Smooth muscle cell (in vitro differentiated cells): ENCODE measurements around the gene TMEM132D. TPM values are rescaled to one million over a fixed set of nuclear protein-coding genes. Genes with fewer than 3 reads are reported as not detected.

Source experiments
- DNase-seq: peaks from one replicate; lab custom pipeline; 2025; ENCODE audit not compliant: unreplicated experiment; lab: John Stamatoyannopoulos, UW
- H2AFZ ChIP-seq: fragments of 200-600 bp; sonication (generic); 2 replicates; pipeline ENCODE4 v1.6.0; 2016; ENCODE audit warnings: antibody characterized with exemption, low read depth, mild to moderate bottlenecking
- H3F3A ChIP-seq: fragments of 200-600 bp; sonication (generic); 2 replicates; pipeline ENCODE4 v1.6.0; 2017; ENCODE audit warnings: antibody characterized with exemption, low read depth
- H3K27ac ChIP-seq: fragments of 200-600 bp; sonication (generic); 2 replicates; pipeline ENCODE4 v1.5.1; 2016; ENCODE audit warnings: low read depth, mild to moderate bottlenecking
- H3K27me3 ChIP-seq: fragments of 200-600 bp; sonication (generic); 2 replicates; pipeline ENCODE4 v1.6.1; 2016; ENCODE audit warnings: low read depth, mild to moderate bottlenecking
- H3K36me3 ChIP-seq: fragments of 200-600 bp; sonication (generic); 2 replicates; pipeline ENCODE4 v1.5.1; 2016; ENCODE audit warnings: low read depth
- H3K4me1 ChIP-seq: fragments of 200-600 bp; sonication (generic); 2 replicates; pipeline ENCODE4 v1.5.1; 2016; ENCODE audit warnings: low read depth
- H3K4me2 ChIP-seq: fragments of 200-600 bp; sonication (generic); 2 replicates; pipeline ENCODE4 v1.6.0; 2016; ENCODE audit warnings: mild to moderate bottlenecking
- H3K4me3 ChIP-seq: fragments of 200-600 bp; sonication (generic); 2 replicates; pipeline ENCODE4 v1.5.1; 2016; ENCODE audit warnings: mild to moderate bottlenecking
- H3K79me2 ChIP-seq: fragments of 200-600 bp; sonication (generic); 2 replicates; pipeline ENCODE4 v1.6.0; 2016; ENCODE audit warnings: low read depth, mild to moderate bottlenecking
- H3K9ac ChIP-seq: fragments of 200-600 bp; sonication (generic); 2 replicates; pipeline ENCODE4 v1.6.0; 2016; ENCODE audit warnings: low read depth
- H3K9me3 ChIP-seq: fragments of 200-600 bp; sonication (generic); replicated peaks from 2 replicates; pipeline ENCODE4 v1.5.1; 2016; ENCODE audit warnings: low read depth
- H4K20me1 ChIP-seq: fragments of 200-600 bp; sonication (generic); 2 replicates; pipeline ENCODE4 v1.6.0; 2016; ENCODE audit warnings: low read depth
- CTCF ChIP-seq: fragments of 200-600 bp; sonication (generic); IDR thresholded peaks from 2 replicates; pipeline ENCODE4 v1.5.1; 2017; ENCODE audit warnings: borderline replicate concordance, mild to moderate bottlenecking, antibody characterized with exemption; ENCODE audit not compliant: insufficient read depth, poor library complexity, severe bottlenecking
- WGBS: methylation state at CpG from one replicate; pipeline ENCODE4 v1.1.7; 2016; ENCODE audit warnings: low lambda C conversion rate; 5-methylcytosine and 5-hydroxymethylcytosine counted together
- polyA plus RNA-seq: library from polyadenylated mRNA; unstranded; fragments of >200 nt; fragmentation: Nextera tagmentation; extraction: Ambion mirVana; gene quantifications from 2 replicates; pipeline ENCODE4 v1.2.1, GENCODE V29; 2016
- total RNA-seq: library from RNA; depleted of rRNA; stranded (reverse); fragments of >200 nt; gene quantifications from 2 replicates; pipeline ENCODE4 v1.2.3, GENCODE V29; 2014

The TMEM132D gene
- total and polyA plus RNA-seq, 2 experiments from 2014 or later, result not detected

- no peak overlapping the region for H3K4me3 ChIP-seq
- H3K9ac ChIP-seq, result no peak overlapping the region
- H2AFZ ChIP-seq, result no peak overlapping the region
- H3K4me2 ChIP-seq, result no peak overlapping the region
- TF ChIP-seq CTCF, result no peak
- DNase-seq, result no peak
- H4K20me1 ChIP-seq, result no peaks in the 10 kb centered on the region
- no peaks in the 10 kb centered on the region for H3K79me2 ChIP-seq
- H3K9me3 ChIP-seq, result no peaks in the 10 kb centered on the region
- no peaks in the 10 kb centered on the region for H3F3A ChIP-seq
- WGBS, result 69% methylated on average over 4 of the region's 4 CpGs
- peaks cover 7% of the 10 kb centered on the region for H3K4me1 ChIP-seq
- no peaks in the 10 kb centered on the region for H3K36me3 ChIP-seq
- no peak overlapping the region for H3K27ac ChIP-seq
- peaks cover 3% of the 10 kb centered on the region for H3K27me3 ChIP-seq
Measured at GRCh38 chr12:129657179-129657578, 246.6 kb downstream of the TMEM132D start.

GRCh38 chr12:129651951-129652350 is 251.9 kb downstream of the TMEM132D start:
- Histone ChIP-seq H3K4me2 (no peak overlapping the region), H3K27me3 (peaks cover 3% of the 10 kb centered on the region), H3F3A (no peaks in the 10 kb centered on the region), H4K20me1 (no peaks in the 10 kb centered on the region), H3K4me1 (no peaks in the 10 kb centered on the region), H3K27ac (no peak overlapping the region), H3K79me2 (no peaks in the 10 kb centered on the region), H3K9ac (no peak overlapping the region), H3K4me3 (no peak overlapping the region), H3K9me3 (no peaks in the 10 kb centered on the region), H2AFZ (no peak overlapping the region), H3K36me3 (no peaks in the 10 kb centered on the region)
- WGBS, result 80% methylated on average over 6 of the region's 6 CpGs
- no peak for TF ChIP-seq CTCF
- DNase-seq, result no peak

- no peak for DNase-seq
- TF ChIP-seq CTCF, result no peak
- no peak overlapping the region for H3K4me3 ChIP-seq
- H3K9me3 ChIP-seq, result no peaks in the 10 kb centered on the region
- H3K36me3 ChIP-seq, result no peaks in the 10 kb centered on the region
- H3F3A ChIP-seq, result no peaks in the 10 kb centered on the region
- no peak overlapping the region for H3K27ac ChIP-seq
- no peak overlapping the region for H2AFZ ChIP-seq
- H4K20me1 ChIP-seq, result no peaks in the 10 kb centered on the region
- no peak overlapping the region for H3K9ac ChIP-seq
- WGBS, result 35% methylated on average over 6 of the region's 6 CpGs
- H3K4me2 ChIP-seq, result no peak overlapping the region
- H3K79me2 ChIP-seq, result no peaks in the 10 kb centered on the region
- no peaks in the 10 kb centered on the region for H3K27me3 ChIP-seq
- no peaks in the 10 kb centered on the region for H3K4me1 ChIP-seq
Measured at GRCh38 chr12:129641926-129642325, 261.9 kb downstream of the TMEM132D start.

GRCh38 chr12:129635021-129635685 is 268.7 kb downstream of the TMEM132D start:
- H3K9ac ChIP-seq, result no peak overlapping the region
- no peaks in the 10 kb centered on the region for H3F3A ChIP-seq
- H3K4me3 ChIP-seq, result no peak overlapping the region
- no peaks in the 10 kb centered on the region for H3K4me1 ChIP-seq
- no peaks in the 10 kb centered on the region for H3K79me2 ChIP-seq
- WGBS, result 45% methylated on average over 6 of the region's 6 CpGs
- no peaks in the 10 kb centered on the region for H3K36me3 ChIP-seq
- TF ChIP-seq CTCF, result no peak
- H3K4me2 ChIP-seq, result no peak overlapping the region
- no peak for DNase-seq
- no peaks in the 10 kb centered on the region for H3K9me3 ChIP-seq
- no peak overlapping the region for H2AFZ ChIP-seq
- H4K20me1 ChIP-seq, result no peaks in the 10 kb centered on the region
- H3K27me3 ChIP-seq, result no peaks in the 10 kb centered on the region
- no peak overlapping the region for H3K27ac ChIP-seq
